Erythroblast (primary cell): Measurements from ENCODE around the gene MSLN.

Experiments
- GATA1 ChIP-seq: IDR thresholded peaks from 2 replicates; pipeline ENCODE4 v1.6.1; 2011; ENCODE audit warnings: low read depth, mild to moderate bottlenecking, control low read depth, low read length, moderate library complexity
- POLR2A ChIP-seq: IDR thresholded peaks from 2 replicates; pipeline ENCODE4 v1.6.1; 2011; ENCODE audit warnings: mild to moderate bottlenecking, low read length

- TF ChIP-seq POLR2A (no peak), GATA1 (no peak)
Measured at GRCh38 chr16:772959-773358, 12.4 kb downstream of the MSLN start.
